ENCODE data around the gene KCNJ15. TPM values are rescaled to one million over a fixed set of nuclear protein-coding genes. Genes with fewer than 3 reads are reported as not detected.

KCNJ15 gene
- total and polyA plus RNA-seq, 2 of the 13 experiments (the other 11 are each of a cell fraction or from before 2014, with no cell fraction given): not detected

- BruUV-seq (replicated peaks): no TSS peak
- ATAC-seq (no peak), DNase-seq (ENCODE audit: low spot score) (no peak), FAIRE-seq (no peak)
- Histone ChIP-seq H3K4me1 (ENCODE audit: insufficient read depth, low read length) (no peaks in the 10 kb centered on the region), H3K79me2 (ENCODE audit: insufficient read depth, low read length) (no peaks in the 10 kb centered on the region), H3K4me3 (replicated peaks in 1 of 3; ENCODE audit: insufficient read depth in 1 of 3, low read depth in 2 of 3, low read length in 3 of 3) (no peak overlapping the region), H3K9me3 (ENCODE audit: low read length) (no peaks in the 10 kb centered on the region), H3K36me3 (replicated peaks in 1 of 2; ENCODE audit: control insufficient read depth in 1 of 2, insufficient read depth in 2 of 2, low read length in 2 of 2) (no peaks in the 10 kb centered on the region), H2AFZ (ENCODE audit: low read length) (no peak overlapping the region), H3K9ac (ENCODE audit: insufficient read depth, low read depth, low read length) (no peak overlapping the region), H3K27ac (ENCODE audit: extremely low read length, insufficient read depth, low read length) (no peak overlapping the region), H3K4me2 (ENCODE audit: low read depth, low read length) (no peak overlapping the region), H4K20me1 (ENCODE audit: insufficient read depth, low read length) (no peaks in the 10 kb centered on the region), H3K27me3 (ENCODE audit: control insufficient read depth in 1 of 2, insufficient read depth in 2 of 2, low read length in 2 of 2) (no peaks in the 10 kb centered on the region)
- ChIA-PET CTCF (ENCODE audit: low intra/inter-chr PET ratio, low total read pairs) (no interaction called here), POLR2A (no interaction called here)
- intact Hi-C loops (cut with micrococcal nuclease; ENCODE audit: unreplicated experiment) (no loop called here), in situ Hi-C loops (cut with HindIII; ENCODE audit: extremely low pct_ligation_motif_present, low pct_unique_long_range_greater_than_20kb) (no loop called here)
- 66% methylated on average over 3 of the region's 3 CpGs for WGBS (ENCODE audit: low lambda C conversion rate)
- TF ChIP-seq HINFP (CRISPR knock-in tag; IDR thresholded peaks at IDR 0.05; ENCODE audit: low read depth) (no peak), MBD4 (IDR thresholded peaks at IDR 0.05; ENCODE audit: borderline replicate concordance, low read length) (no peak), MAFF (IDR thresholded peaks at IDR 0.05; ENCODE audit: low read depth, low read length) (peak; percentile 34; the same call in 1 of the 2 replicates), PITX1 (CRISPR knock-in tag; IDR thresholded peaks at IDR 0.05) (no peak), MAFK (conservative IDR thresholded peaks at IDR 0.05 in 1 of 2, IDR thresholded peaks at IDR 0.05 in 1 of 2; ENCODE audit: low read length in 2 of 2) (peak; percentile 33 to 44; a peak in 2 of 4 replicates), ZBTB20 (CRISPR knock-in tag; IDR thresholded peaks at IDR 0.05; ENCODE audit: borderline replicate concordance, low read depth) (no peak), BORCS8-MEF2B (CRISPR knock-in tag; IDR thresholded peaks at IDR 0.05) (no peak), LRRFIP1 (CRISPR knock-in tag; conservative IDR thresholded peaks at IDR 0.05) (no peak), NFKBIZ (CRISPR knock-in tag; IDR thresholded peaks at IDR 0.05) (no peak), ZXDC (CRISPR knock-in tag; IDR thresholded peaks at IDR 0.05) (no peak), TAF1 (CRISPR knock-in tag; IDR thresholded peaks at IDR 0.05) (no peak)
These were observed 26.1 kb downstream of the KCNJ15 start for GRCh38 chr21:38282921-38283320.
